ENCODE data around the gene CUEDC2.

DNA sequence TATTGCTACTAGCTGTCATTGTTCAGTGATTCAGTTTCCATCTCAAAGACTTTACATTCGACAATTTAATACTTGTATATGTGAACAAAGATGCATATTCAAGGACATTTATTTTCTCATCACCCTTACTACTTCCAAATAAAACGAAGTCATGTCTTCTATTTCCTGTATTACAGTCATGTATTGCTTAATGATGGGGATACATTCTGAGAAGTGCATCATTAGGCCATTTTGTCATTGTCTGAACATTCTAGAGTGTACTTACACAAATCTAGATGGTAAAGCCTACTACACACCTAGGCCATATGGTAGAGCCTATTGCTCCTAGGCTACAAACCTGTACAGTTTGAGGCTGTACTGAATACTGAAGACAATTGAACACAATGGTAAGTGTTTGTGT lies 12.5 kb upstream of the CUEDC2 start:
- TF ChIP-seq, protein P1, sequence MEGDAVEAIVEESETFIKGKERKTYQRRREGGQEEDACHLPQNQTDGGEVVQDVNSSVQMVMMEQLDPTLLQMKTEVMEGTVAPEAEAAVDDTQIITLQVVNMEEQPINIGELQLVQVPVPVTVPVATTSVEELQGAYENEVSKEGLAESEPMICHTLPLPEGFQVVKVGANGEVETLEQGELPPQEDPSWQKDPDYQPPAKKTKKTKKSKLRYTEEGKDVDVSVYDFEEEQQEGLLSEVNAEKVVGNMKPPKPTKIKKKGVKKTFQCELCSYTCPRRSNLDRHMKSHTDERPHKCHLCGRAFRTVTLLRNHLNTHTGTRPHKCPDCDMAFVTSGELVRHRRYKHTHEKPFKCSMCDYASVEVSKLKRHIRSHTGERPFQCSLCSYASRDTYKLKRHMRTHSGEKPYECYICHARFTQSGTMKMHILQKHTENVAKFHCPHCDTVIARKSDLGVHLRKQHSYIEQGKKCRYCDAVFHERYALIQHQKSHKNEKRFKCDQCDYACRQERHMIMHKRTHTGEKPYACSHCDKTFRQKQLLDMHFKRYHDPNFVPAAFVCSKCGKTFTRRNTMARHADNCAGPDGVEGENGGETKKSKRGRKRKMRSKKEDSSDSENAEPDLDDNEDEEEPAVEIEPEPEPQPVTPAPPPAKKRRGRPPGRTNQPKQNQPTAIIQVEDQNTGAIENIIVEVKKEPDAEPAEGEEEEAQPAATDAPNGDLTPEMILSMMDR (conservative IDR thresholded peaks at IDR 0.05 in 1 of 2, IDR thresholded peaks at IDR 0.05 in 1 of 2; ENCODE audit: extremely low read depth in 1 of 2, insufficient read depth in 1 of 2, low read depth in 1 of 2, low read length in 2 of 2): no peak
- no peak for TF ChIP-seq EZH2 (IDR thresholded peaks at IDR 0.05; ENCODE audit: borderline replicate concordance, low read length)

Data from mammary epithelial cell (primary cell).